Measurements from ENCODE around the gene GPR156.

GPR156 gene

DNA sequence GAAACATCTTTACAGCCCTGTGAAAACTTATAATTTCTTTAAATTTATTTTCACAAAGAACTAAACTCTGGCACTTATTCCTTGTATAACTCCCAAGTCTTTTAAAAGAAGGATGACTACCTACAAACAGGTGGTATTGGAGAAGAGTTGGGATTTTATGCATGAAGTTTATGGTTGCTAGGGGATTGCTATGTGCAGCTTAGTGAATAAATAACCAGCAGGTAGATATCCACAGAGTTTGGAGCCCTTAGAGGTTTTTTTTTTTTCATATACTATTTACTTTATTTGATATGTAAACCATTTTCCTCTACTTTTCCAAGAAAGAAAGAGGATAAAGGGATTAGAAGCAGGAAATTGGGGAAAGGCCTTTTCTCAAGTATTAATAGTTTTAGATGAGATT, 91.5 kb downstream of the GPR156 start:
- no peak for DNase-seq (ENCODE audit: low spot score)

GRCh38 chr3:120192579-120192978, 92.4 kb downstream of the GPR156 start:
- no peak for DNase-seq (ENCODE audit: low spot score)

DNA sequence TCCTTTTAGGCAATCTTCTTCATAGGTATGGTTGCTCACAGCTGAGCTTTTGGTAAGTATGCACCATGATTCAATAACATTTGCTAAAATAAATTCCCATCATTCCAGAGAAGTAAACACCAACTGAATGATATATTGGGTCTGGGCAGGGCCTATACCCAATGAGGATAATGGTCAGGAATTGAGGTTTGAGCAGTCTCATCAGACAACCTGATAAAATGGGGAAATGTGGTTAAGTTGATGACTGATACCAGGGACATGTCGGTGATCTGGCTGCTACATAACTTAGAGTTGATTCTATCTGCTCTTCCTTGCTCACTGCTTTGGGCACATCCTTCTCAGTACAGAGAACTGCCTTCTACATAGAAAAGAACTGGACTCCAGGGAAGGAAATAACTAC, 92.9 kb downstream of the GPR156 start:
- DNase-seq (ENCODE audit: low spot score): no peak

- peak; percentile 12 for DNase-seq (ENCODE audit: low spot score)
These were observed 102.2 kb downstream of the GPR156 start for GRCh38 chr3:120182613-120183511.

GRCh38 chr3:120181632-120182031, 103.4 kb downstream of the GPR156 start:
- no peak for DNase-seq (ENCODE audit: low spot score)

DNA sequence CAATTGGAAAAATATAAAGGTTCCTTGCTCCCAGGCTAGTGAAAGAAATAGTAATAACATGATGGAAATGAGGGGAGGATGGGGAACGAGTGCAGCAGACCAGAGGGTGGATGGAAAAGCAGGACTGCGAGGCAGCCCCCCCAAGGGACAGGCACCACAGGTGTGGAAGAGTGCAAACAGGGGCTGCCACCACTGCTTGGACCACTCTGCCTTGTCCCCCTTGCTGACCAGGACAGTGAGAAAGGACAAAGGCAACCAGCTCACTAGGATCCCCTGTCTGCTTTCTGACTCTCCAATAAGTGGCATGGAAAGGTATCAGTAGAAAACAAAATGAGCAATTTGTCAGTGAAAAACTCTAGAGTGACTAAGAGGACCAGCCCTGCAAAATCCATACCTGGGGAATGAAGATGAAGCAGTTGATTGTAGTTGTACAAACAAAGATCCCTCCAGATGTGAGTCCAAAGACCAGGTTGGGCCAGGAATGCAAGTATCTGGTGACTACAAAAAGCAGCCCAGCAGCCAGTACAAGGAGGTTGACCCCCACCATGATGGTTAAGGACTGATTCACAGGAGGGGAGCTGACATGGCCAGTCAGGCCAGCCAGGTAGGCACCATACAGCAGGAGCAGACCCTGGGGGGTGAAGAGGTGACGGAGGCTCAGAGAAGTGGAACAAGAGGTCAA, 104.2 kb downstream of the GPR156 start:
- peak; percentile 35 for DNase-seq (ENCODE audit: low spot score)

- no peak for DNase-seq (ENCODE audit: low spot score)
These were observed 107.2 kb downstream of the GPR156 start for GRCh38 chr3:120177707-120178306.

DNA sequence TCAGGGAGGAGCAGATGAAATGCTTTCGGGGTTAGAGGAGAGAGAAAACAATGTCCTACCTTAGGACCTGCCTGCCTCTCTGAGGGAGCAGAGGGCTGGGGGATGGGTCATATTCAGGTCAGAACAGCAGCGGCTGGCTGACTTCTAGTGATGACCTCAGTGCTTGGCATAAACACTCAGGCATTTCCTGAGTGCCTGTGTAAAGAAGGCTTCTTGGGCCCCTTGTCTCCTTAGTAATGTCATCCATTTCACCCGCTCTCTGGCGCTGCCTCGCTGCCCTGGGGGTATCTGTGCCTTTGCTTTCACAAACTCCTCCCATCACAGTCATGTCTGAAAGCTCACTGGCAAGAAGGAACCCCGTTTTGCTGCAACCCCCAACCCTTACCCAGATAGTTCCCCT, 107.9 kb downstream of the GPR156 start:
- DNase-seq (ENCODE audit: low spot score): no peak

GRCh38 chr3:120174811-120175539, 110.0 kb downstream of the GPR156 start:
- DNase-seq (ENCODE audit: low spot score): no peak

DNA sequence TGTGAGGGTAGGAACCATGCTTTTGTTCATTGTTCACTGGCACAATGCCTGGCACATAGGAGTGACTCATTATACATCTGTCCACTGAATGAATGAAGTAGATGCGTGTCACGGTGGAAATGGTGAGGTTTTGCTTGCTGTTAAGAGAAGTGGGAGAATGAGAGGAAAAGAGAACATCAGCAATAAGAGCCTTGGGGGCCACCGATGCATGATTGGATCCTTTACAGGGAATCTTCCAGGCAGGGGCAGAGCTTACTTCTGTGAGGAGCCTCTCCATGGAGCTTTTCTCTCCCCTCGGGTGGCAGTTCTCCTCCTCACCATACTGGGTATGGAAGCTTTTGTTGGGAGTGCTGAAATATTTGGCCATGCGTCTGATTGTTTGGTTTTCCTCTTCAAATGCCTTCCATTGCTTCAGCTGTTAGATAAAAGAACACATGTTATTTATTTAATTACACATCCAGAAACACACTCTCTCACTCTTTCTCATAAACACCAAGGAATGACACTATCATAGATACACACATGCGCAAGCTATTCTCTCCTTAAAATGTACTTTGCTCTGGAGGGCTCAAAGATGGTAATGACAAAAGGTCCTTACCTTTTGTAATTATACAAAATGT, 111.9 kb downstream of the GPR156 start:
- no peak for DNase-seq (ENCODE audit: low spot score)

GRCh38 chr3:120172070-120172469, 113.0 kb downstream of the GPR156 start:
- no peak for DNase-seq (ENCODE audit: low spot score)

DNA sequence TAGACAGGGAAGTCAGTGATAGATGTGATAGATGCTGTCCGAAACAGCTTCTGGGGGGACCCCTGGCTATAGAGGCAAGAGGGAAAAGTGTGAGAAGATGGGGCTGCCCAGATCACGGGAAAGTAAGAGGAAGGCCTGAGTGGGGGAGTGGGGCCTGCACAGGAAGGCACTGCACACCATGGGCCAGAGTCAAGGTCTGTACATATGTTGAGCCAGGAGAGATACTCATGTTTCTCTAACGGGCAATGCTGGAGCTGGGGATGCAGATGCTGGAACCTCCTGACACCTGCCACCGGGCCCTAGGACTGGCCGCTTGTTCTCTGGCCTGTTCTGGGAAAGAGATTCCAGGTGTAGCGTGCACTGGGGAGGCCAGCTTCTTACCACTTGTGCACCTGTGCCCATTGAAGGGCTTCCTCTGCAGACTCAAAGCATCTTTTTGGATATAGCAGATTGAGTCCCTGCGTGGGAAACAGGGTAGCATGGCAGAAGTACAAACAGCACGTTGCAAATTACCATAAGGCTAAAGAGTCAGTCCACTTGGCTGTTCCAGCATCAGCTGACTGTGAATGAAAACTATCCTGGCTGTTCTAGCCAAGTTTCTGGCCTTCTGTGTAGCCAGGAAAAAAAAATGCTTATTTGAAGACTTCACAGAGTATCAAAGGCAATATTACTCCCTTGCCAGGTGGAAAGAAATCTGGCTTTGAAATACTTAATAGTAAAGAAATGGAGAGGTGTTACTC, 113.7 kb downstream of the GPR156 start:
- no peak for DNase-seq (ENCODE audit: low spot score)

- DNase-seq (ENCODE audit: low spot score): no peak
These were observed 114.8 kb downstream of the GPR156 start for GRCh38 chr3:120170223-120170622.

DNA sequence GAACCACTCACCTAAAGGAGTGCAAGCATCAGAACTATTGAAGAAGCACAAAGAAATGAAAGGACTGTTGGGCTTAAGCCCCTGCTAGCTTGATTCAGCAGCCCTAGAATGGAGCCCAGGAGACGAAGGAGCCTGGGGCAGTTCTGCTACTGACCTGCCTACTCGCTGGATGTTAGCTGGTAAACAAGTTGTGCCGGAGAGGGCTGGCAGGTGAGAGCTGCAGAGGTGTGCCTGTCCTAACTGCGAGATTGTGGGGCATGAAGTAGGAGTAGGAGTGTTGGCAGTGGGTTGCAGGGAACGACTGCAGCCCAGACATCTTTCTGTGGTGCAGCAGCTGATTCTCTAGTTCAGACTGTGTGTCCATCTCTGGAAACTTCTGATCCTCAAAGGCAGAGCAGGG, 115.6 kb downstream of the GPR156 start:
- no peak for DNase-seq (ENCODE audit: low spot score)

- no peak for DNase-seq (ENCODE audit: low spot score)
These were observed 116.4 kb downstream of the GPR156 start for GRCh38 chr3:120168611-120169010.

DNA sequence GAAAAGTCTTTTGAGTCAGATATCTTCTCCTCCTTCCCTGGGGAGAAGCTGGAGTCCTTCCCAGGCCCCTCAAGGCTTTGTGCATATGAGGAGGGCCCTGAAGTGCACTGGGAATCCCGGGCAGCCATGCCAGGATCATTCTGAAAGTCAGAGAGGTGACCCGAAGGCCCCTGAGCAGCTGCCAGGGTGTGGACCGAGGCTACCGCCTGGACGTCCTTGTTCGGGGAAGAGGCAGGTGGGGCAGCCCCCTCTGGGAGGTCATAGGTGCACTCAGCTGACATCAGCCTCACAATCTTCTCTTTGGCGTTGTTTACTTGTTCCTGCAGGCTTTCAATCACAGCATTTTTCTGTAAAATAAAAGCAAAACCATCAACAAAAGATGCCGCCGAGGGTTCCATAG, 117.0 kb downstream of the GPR156 start:
- DNase-seq (ENCODE audit: low spot score): no peak

DNA sequence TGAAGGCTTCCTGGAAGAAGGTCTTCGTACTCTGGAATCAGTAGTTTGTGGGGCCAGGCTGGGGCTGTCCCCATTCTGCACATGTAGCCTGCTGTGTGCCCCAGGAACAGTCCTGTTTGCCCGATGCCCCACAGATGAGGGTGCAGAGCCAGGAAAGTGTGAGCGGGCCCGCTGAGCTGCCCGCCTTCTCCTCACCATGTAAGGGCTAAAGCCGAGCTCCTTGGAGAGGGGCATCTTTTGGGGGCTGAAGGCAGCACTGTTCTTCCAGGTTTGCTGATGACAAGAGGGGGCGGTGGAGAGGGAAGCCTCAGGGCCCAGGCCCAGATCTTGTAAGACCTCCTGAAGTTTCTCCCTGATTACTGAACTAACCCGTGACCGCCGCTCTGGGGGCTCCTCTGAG, 117.5 kb downstream of the GPR156 start:
- DNase-seq (ENCODE audit: low spot score): no peak

DNA sequence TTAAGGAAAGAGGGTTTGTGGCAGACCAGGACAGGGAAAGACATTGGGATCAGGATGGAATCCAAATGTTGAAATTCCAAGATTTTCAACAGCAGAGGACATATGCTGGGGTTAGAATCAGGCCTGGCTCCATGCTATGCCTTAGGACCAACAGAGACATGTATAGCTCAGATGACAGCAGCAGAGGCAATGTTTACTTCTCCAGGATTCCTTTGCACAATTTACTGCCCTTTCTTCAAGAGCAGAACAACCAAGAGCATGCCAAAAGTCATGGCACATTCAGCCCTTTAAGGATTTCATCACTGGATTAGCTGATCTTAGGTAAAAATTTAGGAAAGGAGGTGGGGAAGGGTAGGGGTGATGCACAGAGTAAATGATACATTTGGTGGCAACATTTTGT, 121.2 kb downstream of the GPR156 start:
- no peak for DNase-seq (ENCODE audit: low spot score)

DNA sequence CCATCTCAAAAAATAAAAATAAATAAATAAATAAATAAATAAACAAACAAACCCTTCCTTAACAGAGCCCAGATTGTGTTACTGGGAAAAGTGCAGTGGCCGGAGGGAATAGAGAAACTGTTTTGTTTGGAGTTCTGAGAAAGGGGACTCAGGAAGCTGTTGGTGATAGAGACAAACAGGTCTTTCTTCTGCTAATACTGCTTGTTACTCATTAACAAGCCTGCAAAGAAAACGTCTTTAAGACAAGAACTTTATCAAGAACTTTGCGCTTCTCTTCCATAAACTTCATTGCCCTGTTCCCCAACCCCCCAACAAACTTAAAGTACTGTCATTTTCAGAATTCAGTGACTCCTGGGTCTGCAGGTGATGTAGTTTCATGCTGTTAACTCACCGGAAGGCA, 122.0 kb downstream of the GPR156 start:
- no peak for DNase-seq (ENCODE audit: low spot score)

- no peak for DNase-seq (ENCODE audit: low spot score)
These were observed 122.6 kb downstream of the GPR156 start for GRCh38 chr3:120162400-120162799.

DNA sequence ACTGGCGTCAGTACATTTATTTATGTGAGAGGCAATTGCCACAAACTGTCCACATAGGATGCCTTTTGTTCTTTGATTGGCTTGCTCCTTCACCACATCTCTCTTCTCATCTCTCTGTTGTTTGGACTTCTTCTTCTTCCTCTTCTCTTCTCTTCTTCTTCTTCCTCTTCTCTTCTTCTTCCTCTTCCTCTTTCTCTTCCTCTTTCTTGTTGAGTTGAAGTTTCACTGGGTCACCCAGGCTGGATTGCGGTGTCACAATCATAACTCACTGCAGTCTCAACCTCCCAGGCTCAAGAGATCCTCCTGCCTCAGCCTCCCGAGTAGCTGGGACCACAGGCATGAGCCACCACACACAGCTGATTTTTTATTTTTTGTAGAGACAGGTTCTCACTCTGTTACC, 123.1 kb downstream of the GPR156 start:
- no peak for DNase-seq (ENCODE audit: low spot score)

Data from ecto neural progenitor cell (in vitro differentiated cells).